ENCODE measurements around the gene METTL8. TPM values are rescaled to one million over a fixed set of nuclear protein-coding genes. Genes with fewer than 3 reads are reported as not detected.

Gene METTL8
- total RNA-seq, 4 donors from 2014 or later: 11.4 to 107 (median 15.2) TPM

DNA sequence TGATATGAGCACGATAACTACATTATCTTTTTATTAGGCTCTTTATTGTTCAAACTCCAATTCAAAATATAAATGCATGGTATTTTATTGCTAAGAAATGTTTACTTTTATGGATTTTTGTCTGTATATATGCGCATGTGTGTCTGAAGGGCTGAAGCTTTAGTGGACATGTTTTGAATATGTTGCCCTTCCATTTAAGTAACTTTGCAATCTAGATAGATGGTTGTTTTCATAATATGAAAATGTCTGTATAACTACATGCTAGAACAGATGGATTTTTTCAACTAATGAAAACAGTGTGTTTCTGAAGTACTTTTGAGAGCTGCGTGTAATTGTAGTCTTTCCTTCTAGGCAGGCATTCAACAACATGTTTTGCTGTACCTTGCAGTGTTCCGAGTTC lies 19.0 kb upstream of the METTL8 start:
- Histone ChIP-seq H3K4me3 (no peak overlapping the region), H3K27me3 (no peaks in the 10 kb centered on the region), H3K9me3 (no peaks in the 10 kb centered on the region), H3K4me1 (no peaks in the 10 kb centered on the region), H3K36me3 (peaks cover 0 to 83% (median 0%) of the 10 kb centered on the region in 3 donors), H3K27ac (no peak overlapping the region)
- TF ChIP-seq POLR2A (IDR thresholded peaks at IDR 0.05): no peak
- TF ChIP-seq, protein P1, sequence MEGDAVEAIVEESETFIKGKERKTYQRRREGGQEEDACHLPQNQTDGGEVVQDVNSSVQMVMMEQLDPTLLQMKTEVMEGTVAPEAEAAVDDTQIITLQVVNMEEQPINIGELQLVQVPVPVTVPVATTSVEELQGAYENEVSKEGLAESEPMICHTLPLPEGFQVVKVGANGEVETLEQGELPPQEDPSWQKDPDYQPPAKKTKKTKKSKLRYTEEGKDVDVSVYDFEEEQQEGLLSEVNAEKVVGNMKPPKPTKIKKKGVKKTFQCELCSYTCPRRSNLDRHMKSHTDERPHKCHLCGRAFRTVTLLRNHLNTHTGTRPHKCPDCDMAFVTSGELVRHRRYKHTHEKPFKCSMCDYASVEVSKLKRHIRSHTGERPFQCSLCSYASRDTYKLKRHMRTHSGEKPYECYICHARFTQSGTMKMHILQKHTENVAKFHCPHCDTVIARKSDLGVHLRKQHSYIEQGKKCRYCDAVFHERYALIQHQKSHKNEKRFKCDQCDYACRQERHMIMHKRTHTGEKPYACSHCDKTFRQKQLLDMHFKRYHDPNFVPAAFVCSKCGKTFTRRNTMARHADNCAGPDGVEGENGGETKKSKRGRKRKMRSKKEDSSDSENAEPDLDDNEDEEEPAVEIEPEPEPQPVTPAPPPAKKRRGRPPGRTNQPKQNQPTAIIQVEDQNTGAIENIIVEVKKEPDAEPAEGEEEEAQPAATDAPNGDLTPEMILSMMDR (IDR thresholded peaks at IDR 0.05): no peak
- no peak for DNase-seq

DNA sequence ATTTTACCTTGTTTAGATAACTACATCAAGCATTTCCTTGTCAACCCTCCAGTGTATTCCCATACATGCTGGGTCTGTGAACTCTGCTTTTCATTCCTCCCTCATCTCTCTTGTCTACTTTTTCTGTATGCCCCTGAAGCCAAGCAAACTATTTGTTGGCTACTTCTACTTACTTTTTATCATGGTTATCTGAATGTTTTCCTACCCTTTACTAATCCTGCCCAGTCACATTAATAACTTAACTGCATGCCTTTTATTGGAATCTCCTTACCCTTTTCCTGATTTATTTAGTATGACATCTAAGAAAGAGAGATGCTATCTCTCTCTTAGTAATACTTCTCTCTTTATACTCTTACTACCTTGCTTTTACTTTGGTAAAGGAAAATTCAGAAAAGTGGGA lies 17.3 kb upstream of the METTL8 start:
- Histone ChIP-seq H3K36me3 (peaks cover 0 to 80% (median 0%) of the 10 kb centered on the region in 3 donors), H3K4me3 (no peak overlapping the region), H3K27me3 (no peaks in the 10 kb centered on the region), H3K4me1 (no peaks in the 10 kb centered on the region), H3K27ac (no peak overlapping the region), H3K9me3 (no peaks in the 10 kb centered on the region)
- no peak for DNase-seq
- TF ChIP-seq POLR2A (IDR thresholded peaks at IDR 0.05): no peak
- TF ChIP-seq, protein P1 (IDR thresholded peaks at IDR 0.05): no peak

DNA sequence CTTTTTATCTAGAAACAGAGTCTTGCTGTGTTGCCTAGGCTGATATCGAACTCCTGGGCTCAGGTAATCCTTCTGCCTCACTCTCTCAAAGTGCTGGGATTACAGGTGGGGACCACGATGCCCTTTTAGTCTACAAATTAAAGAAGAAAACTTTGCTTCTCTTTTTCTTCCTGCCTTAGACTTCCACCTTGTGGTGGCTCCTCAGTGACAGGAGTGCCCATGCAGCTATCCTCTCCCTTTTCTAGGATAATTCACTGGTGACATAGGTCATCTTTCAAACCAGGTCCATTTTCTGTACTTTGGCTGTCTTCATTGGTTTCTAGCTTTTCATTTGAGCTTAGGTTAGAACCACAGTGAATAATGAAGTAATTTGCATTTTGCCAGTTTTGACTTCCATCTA lies 13.9 kb upstream of the METTL8 start:
- Histone ChIP-seq H3K4me3 (no peak overlapping the region), H3K9me3 (no peaks in the 10 kb centered on the region), H3K36me3 (peaks cover 0 to 87% (median 0%) of the 10 kb centered on the region in 3 donors), H3K4me1 (no peaks in the 10 kb centered on the region), H3K27ac (no peak overlapping the region), H3K27me3 (no peaks in the 10 kb centered on the region)
- TF ChIP-seq POLR2A (IDR thresholded peaks at IDR 0.05): no peak
- TF ChIP-seq, protein P1 (IDR thresholded peaks at IDR 0.05): peak in 3 of 6 experiments; percentile 40 to 45 (median 42)
- no peak for DNase-seq

DNA sequence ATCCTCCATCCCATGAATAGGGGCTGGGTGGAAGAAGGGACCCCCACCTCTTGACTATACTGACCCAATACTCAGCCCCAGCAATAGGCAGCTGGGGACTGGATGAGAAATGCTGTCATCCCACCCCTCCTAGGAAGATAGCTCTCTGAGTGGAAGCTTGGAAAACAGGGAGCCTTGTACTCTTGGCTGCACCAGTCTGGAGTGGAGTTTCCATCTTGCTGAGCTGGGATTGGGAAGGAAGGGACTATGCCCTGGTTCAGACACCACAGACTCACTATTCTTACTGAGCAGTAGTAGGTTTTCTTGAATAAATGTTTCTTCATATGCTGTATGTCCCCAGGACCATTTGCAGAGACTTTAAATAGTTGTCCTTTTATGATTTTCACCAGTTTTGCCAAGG lies 7.7 kb upstream of the METTL8 start:
- Histone ChIP-seq H3K4me1 (no peaks in the 10 kb centered on the region), H3K9me3 (no peaks in the 10 kb centered on the region), H3K27ac (no peak overlapping the region), H3K36me3 (peaks cover 0 to 66% (median 0%) of the 10 kb centered on the region in 3 donors), H3K4me3 (no peak overlapping the region), H3K27me3 (no peaks in the 10 kb centered on the region)
- TF ChIP-seq POLR2A (IDR thresholded peaks at IDR 0.05): no peak
- TF ChIP-seq, protein P1 (IDR thresholded peaks at IDR 0.05): no peak
- DNase-seq: no peak

DNA sequence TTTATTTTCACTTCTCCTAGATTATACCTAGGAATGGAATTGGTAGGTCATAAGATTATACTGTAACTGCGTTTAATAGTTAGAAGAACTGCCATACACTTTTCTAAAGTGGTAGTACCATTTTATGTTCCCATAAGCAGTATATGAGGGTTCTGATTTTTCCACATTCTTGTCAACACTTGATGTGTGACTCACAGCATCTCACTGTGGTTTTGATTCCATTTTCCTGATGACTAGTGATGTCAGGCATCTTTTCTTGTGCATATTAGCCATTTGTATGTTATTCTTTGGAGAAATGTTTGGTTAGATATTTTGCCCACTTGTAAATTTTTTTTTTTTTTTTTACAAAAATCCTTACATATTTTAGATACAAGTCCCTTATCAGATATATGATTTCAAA lies 2.5 kb upstream of the METTL8 start:
- peaks cover 0 to 28% (median 0%) of the 10 kb centered on the region in 3 donors for H3K36me3 ChIP-seq
- H3K9me3 ChIP-seq: no peaks in the 10 kb centered on the region
- peaks cover 0 to 23% (median 2%) of the 10 kb centered on the region in 4 donors for H3K4me1 ChIP-seq
- H3K27me3 ChIP-seq: no peaks in the 10 kb centered on the region
- TF ChIP-seq POLR2A (IDR thresholded peaks at IDR 0.05): no peak
- TF ChIP-seq, protein P1 (IDR thresholded peaks at IDR 0.05): no peak
- H3K27ac ChIP-seq: no peak overlapping the region
- DNase-seq: no peak
- no peak overlapping the region for H3K4me3 ChIP-seq
